ENCODE results near the gene TRAFD1. TPM values are rescaled to one million over a fixed set of nuclear protein-coding genes. Genes with fewer than 3 reads are reported as not detected.
"Not testable (repeated sequence)": the region's sequence is repeated elsewhere in the genome, so short reads cannot be mapped to it uniquely, and the experiment has no call there.

TRAFD1 gene
- polyA plus RNA-seq, 1 donor, result 23.0 TPM

DNA sequence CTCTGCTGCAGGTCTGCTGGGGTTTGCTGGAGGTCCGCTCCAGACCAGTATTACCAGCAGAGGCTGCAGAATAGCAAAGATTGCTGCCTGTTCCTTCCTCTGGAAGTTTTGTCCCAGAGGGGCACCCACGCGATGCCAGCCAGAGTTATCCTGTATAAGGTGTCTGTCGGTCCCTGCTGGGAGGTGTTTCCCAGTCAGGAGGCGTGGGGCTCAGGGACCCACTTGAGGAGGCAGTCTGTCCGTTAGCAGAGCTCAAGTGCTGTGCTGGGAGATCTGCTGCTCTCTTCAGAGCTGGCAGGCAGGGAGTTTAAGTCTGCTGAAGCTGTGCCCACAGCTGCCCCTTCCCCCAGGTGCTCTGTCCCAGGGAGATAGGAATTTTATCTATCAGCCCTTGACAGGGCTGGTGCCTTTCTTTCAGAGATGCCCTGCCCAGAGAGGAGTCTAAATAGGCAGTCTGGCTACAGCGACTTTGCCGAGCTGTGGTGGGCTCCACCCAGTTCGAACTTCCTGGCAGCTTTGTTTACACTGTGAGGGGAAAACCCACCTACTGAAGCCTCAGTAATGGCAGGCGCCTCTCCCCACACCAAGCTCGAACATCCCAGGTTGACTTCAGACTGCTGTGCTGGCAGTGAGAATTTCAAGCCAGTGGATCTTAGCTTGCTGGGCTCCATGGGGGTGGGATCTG, 33.2 kb downstream of the TRAFD1 start:
- not testable (repeated sequence) for DNase-seq (ENCODE audit: low read depth)

DNA sequence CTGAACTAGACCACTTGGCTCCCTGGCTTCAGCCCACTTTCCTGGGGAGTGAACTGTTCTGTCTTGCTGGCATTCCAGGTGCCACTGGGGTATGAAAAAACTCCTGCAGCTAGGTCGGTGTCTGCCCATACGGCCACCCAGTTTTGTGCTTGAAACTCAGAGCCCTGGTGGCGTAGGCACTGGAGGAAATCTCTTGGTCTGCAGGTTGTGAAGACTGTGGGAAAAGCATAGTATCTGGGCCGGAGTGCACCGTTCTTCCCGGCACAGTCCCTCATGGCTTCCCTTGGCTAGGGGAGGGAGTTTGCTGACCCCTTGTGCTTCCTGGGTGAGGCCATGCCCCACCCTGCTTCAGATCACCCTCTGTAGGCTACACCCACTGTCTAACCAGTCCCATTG, 33.8 kb downstream of the TRAFD1 start:
- DNase-seq (ENCODE audit: low read depth), result no peak

DNA sequence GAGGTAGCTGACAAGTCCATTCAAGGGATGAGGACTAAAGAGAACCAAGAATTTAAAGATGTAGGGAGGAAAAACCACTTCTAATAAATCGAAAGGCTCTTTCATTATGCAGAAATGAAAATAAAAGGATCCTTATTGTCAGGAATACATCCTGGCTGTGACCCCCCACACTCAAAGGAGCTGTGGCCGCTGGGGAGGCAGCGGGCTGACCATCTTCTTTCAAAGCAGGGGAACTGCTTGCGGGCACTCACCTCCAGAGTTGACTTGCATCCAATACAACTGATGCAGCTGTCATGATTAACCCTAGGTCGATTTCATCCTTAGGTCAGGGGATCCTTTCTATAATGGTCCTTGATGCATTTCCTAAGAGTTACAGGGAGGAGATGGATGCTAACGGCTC, 35.3 kb downstream of the TRAFD1 start:
- no peak for DNase-seq (ENCODE audit: low read depth)

DNA sequence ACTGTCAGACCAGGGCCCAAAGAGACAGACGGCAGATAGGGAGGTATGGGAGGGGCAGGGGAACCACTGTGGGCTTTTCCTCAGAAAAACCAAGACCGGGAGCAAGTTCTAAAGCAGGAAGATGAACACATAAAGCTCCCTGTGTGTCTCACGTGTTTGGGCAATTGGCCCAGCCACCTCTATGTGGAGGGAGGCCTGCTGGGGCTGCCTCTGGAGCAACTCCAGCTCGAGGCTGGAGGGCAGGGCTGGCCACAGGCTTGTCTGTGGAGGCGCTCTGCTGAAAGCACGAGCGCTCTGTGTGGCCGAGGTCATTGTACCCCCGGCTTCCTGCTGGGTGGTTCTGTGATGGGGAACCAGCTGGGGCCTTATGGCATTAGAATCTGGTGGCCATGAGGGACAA, 36.4 kb downstream of the TRAFD1 start:
- no peak for DNase-seq (ENCODE audit: low read depth)

DNA sequence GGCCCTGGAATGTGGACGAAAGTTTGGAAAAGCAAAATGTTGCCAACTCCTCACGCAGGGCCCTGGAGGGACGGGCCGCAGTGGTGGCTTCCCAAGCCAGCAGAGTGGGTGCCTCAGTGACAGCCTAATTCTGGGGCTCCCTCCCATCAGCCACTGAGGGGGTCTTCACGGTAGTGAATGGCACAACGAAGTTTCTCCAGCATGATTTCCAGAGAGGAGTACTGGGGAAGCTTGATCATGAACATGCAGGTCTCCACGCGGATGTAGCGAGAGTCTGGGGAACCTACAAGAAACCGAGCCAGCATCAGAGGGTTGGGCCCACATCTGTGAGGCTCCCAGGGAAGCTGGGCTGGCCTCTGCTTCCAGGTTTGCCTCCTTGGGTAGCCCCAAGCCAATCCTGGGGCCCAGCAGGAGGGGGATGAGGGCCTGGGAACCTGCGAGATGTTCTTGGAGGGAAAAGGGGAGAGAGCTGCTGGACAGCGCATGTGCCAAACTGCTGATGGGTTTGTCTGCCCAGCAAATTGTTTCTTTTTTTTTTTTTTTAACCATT, 37.0 kb downstream of the TRAFD1 start:
- DNase-seq (ENCODE audit: low read depth), result no peak

DNA sequence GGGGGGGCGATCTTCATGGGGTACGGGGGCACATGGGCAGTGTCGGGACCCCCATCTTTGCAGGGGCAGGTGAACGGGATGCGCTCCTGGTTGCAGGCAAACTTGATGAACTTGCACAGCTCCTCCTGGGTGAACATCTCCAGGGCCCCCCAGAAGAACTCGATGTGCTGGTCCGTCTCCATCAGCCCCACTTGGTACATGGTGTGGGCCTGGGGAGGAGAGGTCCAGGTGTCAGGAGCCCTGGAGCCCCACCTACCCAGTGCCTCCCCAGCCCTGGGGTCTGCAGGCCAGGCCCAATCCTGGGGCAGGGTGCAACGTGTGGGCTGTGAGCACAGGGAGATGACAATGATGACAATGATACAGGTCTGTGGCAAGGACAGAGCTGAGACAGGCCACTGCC, 37.7 kb downstream of the TRAFD1 start:
- no peak for DNase-seq (ENCODE audit: low read depth)

DNA sequence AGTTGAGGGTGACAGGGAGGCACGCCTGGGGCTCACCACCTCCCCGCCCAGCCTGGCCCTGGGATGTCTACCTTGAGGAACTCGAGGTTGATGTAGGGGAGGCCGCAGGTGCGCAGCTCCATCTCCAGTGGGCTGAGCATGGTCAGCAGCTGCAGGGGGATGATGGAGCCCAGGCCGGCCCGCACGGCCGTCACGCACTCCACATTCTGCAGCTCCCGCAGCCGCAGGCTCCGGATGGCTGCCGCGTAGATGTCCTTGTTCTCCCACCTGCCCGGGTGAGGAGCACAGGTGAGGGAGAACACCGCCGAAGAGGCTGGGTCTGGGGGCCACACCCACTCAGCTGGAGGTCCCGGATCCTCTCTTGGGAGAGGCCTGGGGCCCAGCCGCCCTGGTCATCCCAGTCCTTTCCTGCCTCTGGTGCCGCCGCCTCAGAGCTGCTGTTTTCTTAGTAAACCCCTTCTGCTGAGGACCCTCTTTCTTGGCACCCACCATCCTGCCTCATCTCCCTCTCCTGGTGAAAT, 38.2 kb downstream of the TRAFD1 start:
- DNase-seq (ENCODE audit: low read depth), result no peak

DNA sequence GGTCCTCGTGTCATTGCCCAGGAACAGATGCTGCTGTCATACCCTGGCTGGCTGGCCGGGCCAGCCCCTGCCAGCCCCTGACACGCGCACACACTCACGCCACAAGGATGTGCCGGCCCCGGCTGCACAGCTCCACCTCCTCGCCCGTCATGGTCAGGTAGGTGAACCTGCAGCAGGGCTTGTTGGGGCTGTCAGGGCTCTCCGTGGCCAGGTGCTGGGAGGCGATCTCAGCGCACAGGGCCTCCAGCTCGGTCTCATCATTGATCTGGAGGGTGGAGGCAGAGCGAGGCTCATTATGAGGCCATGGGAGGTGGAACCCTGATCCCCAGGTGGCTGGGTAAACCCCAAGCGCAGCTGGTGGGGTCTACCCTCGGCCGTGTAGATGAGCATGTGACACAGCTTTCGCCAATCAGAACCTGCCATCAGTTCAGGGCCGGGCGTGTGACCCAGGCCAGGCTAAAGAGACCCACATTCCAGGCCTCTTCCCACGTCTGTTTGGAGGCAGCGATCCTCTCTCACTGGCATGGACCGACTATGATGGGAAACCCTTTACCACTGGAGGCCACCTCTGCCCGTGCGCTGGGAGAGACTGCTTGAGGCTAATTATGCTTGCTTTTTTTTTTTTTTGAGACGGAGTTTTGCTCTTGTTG, 38.8 kb downstream of the TRAFD1 start:
- no peak for DNase-seq (ENCODE audit: low read depth)

DNA sequence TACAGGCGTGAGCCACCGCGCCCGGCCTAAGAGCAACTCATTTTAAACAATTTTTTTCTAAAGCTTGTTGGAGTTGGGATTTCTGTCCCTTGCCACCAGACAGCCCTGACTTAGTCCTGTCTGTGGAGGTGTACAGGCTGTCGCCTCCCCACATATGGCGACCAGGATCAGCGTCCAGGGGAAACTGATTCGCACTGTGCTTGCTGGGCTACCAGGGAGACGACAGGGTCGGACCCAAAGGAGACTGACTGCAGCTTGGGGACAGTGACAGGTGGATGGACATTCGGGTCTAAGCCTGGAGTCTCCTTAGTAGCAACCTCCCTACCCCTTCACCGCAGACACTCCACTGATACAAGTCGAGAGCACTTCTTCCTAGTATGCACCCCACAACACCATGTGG, 40.3 kb downstream of the TRAFD1 start:
- DNase-seq (ENCODE audit: low read depth), result no peak

DNA sequence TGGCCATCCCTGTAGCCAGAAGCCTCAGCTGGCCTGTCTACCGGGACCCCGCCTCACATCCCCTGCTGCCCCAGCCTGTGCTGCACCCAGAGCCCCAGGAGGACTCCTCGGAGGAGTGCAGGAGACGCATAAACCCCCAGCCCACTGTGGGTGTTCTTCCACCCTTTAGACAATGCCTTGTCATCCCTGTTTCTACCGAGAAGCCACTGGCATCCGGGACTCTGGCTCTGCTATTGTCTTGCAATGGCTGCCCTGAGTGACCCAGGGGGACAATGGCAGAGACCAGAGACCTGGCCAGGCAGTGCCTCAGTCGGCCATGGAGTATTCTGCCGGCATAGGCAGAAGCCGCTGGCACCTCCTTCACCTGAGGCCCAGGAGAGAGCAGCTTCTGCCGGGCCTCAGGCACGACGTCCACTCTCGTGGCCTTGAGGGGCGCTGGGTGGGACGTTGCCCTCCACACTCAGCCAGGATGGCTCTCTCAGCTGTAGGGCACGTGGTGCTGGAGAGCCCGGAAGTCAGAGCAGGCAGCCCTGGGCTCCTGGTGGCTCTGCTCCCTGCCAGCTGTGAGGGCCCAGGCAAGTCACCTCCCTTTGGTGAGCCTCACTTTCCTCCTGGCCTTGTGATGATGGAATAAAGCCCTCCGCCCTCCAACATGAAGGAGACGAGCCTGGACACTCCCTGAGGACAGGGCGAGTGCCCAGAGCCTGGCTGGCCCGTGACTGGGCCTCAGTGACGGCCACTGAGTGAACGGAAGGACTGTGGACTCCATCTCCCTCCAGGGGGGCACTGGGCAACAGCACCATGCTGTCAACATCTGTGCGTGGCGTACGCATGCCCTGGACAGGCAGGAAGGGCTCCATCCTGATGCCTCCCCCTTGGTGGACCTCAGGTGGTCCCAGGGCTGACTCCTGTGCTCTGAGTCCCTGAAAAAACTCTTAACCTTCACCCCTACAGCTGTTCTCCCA, 41.0 kb downstream of the TRAFD1 start:
- DNase-seq (ENCODE audit: low read depth), result no peak

DNA sequence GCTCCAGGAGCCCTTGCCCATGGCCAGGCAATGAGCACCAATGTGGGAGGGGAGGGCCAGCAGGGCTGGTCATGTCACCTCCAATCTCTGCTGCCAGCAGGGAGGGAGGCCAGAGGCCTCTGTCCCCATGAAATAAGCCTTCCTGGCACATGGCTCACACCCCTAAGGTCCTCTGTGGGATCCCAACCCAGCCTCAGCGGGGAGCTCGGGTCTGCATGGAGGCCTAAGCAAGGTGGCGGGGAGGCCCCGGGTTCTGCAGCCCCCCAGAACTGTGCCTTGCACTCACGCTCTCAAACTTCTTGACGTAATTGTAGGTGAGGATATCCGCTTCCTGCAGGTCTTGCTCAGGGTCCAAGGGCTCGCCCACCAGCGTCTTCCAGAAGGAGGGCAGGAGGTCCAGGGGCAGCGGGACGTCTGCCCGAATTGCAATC, 41.7 kb downstream of the TRAFD1 start:
- DNase-seq (ENCODE audit: low read depth), result no peak

DNA sequence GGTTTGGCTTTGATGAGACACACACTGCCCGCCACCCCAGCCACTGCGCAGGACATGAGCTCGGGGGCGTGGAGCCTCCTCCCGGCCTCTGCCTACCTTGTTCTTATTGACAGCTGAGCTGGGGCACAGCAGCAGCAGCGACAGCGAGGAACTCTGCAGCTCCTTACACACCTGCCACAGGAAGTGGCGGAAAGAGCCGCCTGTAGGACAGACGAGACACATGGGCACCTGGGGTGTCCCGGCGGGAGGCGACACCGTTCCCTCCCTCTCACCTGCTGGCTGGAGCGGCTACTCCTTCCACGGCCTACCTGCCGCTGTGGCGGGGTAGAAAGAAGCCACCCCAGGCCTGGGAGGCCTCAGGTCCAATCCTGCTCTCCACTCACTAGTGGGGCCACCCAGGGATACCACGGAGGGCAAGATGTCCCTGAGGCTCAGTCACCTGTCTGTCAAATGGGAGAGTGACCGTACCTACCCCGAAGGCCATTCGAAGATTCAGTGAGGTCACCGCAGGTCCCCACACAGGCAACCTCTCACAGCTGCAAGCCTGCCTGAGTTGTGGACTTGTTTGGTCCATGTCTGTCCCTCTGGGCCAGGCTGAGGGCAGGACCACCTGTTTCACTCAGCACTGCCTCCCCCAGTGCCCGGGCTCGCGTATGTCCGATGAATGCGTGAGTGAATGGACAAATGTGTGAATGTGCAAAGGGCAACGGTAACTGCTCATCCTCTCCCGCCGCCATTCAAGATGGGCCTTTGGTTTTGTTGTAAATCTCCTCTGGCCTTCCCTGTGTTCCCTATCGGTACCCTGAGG, 42.6 kb downstream of the TRAFD1 start:
- no peak for DNase-seq (ENCODE audit: low read depth)

DNA sequence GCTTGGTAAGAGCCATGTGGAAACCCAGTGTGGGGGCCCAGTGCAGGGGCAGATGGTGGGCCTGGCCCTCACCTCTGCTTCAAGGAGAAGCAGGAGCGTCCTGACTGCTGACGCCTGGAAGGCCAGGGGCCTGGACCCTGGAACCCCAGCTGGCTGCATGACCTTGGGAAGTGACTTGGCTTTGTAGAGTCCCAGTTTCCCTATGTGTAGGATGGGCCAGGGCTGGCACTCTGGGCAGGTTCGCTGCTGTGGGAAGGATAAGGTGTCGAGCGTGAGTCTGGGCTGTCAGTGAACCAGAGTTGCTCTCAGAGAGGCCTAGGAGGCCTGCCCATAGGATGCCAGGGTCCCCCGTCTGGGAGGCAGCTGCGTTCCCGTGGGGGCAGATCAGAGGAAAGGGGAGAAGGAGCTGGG, 43.2 kb downstream of the TRAFD1 start:
- no peak for DNase-seq (ENCODE audit: low read depth)

DNA sequence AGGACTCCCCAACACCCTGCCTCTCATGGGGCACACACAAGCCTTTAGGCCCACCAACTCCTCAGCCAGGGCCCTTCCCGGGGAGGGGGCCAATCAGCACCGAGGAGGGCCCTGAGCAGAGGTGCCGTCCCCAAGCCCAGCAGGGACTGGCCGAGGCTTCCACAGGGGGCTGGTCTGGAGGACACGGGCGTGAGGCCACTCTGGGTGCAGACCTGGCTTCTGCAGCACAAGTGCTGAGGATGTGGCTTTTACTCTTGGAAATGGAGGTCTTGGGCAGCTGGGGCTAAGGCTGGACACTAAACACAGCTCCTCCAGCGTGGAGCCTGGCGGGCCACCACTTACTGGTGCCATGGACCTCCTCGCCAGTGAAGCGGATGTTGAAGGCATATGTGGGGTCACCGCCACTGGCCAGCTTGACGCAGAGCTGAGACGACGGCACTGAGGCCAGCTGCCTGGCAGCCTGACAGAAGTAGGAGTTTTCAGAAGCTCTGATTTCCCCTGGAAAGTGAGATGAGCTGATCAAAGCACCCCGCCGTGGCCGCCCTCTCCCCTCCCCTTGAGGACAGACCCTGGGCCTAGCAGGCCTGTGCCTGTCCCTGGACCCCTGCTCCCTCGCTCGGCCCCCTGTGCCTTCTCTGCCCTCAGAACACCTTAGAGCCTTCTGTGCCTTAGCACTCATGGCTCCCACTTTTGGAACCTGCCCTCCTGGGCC, 44.0 kb downstream of the TRAFD1 start:
- DNase-seq (ENCODE audit: low read depth), result no peak

DNA sequence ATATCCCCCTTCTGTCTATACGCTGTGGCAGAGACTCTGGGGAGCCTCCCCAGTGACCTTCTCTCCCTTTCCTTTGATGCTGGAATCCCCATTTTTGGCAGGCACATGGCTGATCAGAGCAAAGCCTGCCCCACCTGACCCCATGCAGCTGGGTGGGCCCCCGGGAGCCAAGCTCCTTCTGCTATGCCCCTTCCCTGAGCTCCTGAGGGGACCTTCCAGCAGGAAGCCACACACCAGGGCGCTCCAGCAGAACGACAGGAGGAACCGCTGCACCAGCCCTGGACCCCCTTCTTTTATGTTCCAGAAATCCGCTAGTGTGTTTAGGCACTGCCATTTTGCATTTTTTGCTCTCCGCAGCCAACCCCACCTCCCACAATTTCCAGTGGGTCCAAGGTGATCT, 44.6 kb downstream of the TRAFD1 start:
- no peak for DNase-seq (ENCODE audit: low read depth)

DNA sequence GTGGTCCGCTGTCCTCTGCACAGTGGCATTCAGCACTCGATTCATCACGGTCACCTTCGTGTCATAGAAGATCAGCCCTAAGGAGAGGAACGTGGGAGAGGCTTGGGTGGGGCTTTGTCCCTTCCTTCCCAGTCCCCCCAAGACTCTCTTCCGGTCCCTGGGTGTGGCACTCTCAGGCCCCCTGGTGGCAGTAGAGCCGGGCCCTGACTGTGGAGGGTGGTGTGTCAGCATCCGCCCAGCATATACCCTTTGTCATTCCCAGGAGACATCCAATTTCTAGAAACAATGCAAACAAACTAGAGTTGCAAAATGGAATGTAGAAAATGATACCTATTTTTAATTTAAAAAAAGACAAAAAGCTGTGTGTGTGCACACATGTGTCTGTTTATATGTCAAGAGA, 45.0 kb downstream of the TRAFD1 start:
- DNase-seq (ENCODE audit: low read depth), result no peak

DNA sequence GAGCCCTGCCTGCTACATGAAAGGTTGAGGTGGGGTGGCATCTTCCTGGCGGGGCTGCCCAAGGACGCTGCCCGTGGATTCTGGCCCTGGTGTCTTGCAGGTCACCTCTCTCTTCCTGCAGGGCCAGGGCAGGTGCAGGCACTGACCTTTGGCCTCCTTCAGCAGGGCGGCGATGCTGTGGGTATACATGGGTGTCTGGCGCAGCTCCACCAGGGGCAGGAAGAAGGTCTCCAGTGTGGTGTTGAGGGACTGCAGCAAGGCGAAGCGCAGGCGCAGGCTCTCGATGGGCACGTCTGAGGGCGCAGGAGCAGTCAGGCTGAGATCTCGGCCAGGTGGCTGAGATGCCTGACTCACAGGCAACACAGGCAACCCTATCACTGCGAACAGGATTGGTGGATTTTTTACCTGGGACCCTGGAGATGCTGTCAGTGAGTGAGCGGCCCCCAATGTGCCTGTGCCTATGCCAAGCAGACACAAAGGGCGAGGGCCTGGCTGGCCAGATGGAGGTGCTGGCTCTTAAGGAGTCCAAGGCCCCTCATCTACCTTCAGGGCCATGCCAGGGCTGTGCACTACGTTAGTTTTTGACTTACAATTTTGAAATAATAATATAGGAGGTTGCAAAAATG, 45.7 kb downstream of the TRAFD1 start:
- no peak for DNase-seq (ENCODE audit: low read depth)

DNA sequence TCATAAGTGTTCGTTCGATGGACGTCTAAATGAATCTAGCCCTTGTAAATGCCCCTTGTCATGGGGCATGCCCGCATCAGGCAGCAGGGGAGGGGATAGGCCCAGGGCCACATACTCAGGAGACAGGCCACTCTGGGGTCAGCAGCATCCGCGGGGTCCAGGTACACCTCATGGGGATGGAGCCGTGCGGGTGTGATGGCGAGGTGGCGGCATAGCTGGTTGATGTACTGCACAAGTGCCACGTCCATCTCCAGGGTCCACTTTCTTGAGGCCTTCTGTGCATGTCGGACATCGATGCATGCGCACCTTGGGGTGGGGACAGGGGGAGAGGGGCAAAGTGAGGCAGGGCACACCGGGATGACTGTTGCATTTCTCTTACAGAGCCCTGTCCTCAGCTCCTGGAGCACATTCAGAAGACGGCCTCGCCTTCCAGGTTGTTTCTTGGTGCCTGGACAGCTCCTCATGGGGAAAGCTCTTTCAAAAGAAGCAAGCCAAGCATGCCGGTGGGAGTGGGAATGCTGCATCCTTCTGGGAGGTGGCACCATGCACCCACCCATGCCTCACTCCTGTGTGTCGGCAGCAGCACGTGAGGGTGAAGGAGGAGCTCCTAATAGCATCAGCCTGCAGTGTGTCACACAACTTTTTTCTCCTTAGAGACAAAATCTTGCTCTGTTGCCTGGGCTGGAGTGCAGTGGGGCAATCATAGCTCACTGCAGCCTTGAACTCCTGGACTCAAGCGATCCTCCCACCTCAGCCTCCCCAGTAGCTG, 47.4 kb downstream of the TRAFD1 start:
- DNase-seq (ENCODE audit: low read depth), result no peak
